Liver (tissue), 9 donors: ENCODE measurements around the gene SOX5. TPM values are rescaled to one million over a fixed set of nuclear protein-coding genes. Genes with fewer than 3 reads are reported as not detected.

Experiments
- DNase-seq: peaks from one replicate; pipeline ENCODE4 v3.0.0-alpha.2; 2017; ENCODE audit warnings: low spot score
- H3K27ac ChIP-seq, 2 donors: one replicate each; pipeline ENCODE4 v1.7.0; 2013; ENCODE audit warnings: inconsistent platforms in 2 of 2, low read length in 2 of 2, control low read depth in 1 of 2, low read depth in 1 of 2, mild to moderate bottlenecking in 1 of 2
- H3K27me3 ChIP-seq, 4 donors: one replicate each; pipeline versions ENCODE4 v1.6.1 to v1.7.0; 2013; ENCODE audit warnings: low read length in 3 of 4, inconsistent platforms in 1 of 4, mild to moderate bottlenecking in 1 of 4, moderate library complexity in 1 of 4; ENCODE audit not compliant: control insufficient read depth in 4 of 4, insufficient read depth in 4 of 4
- H3K36me3 ChIP-seq, 4 donors: one replicate each; pipeline versions ENCODE4 v1.6.1 to v1.7.0; 2013; ENCODE audit warnings: low read length in 3 of 4, mild to moderate bottlenecking in 3 of 4, low read depth in 1 of 4, moderate library complexity in 1 of 4; ENCODE audit not compliant: control insufficient read depth in 4 of 4, insufficient read depth in 3 of 4
- H3K4me1 ChIP-seq, 4 donors: one replicate each; pipeline versions ENCODE4 v1.6.1 to v1.7.0; 2013; ENCODE audit warnings: low read length in 3 of 4, mild to moderate bottlenecking in 3 of 4, moderate library complexity in 1 of 4; ENCODE audit not compliant: control insufficient read depth in 4 of 4, insufficient read depth in 4 of 4
- H3K4me3 ChIP-seq, 3 donors: one replicate each; pipeline versions ENCODE4 v1.6.1 to v1.7.0; 2013; ENCODE audit warnings: low read length in 3 of 3, control low read depth in 1 of 3, low read depth in 1 of 3, mild to moderate bottlenecking in 1 of 3
- H3K9ac ChIP-seq, 2 donors: one replicate each; pipeline ENCODE4 v1.7.0; 2013; ENCODE audit warnings: low read length in 2 of 2, mild to moderate bottlenecking in 2 of 2, moderate library complexity in 2 of 2, control low read depth in 1 of 2, low read depth in 1 of 2
- H3K9me3 ChIP-seq, 4 donors: one replicate each; pipeline versions ENCODE4 v1.6.1 to v1.7.0; 2013; ENCODE audit warnings: low read length in 3 of 4; ENCODE audit not compliant: control insufficient read depth in 4 of 4
- ATF3 ChIP-seq: IDR thresholded peaks from 2 replicates; pipeline ENCODE4 v1.6.1; 2016; ENCODE audit warnings: antibody characterized with exemption
- CTCF ChIP-seq: fragments of 150-350 bp; IDR thresholded peaks from 2 replicates; pipeline ENCODE4 v1.5.1; 2017; ENCODE audit warnings: improper control_type of control experiment, low read depth, low read length; ENCODE audit not compliant: missing input control
- EGR1 ChIP-seq, 2 donors: IDR thresholded peaks; 2 replicates each; pipeline ENCODE4 v1.6.1; 2016 to 2018; ENCODE audit warnings: antibody characterized with exemption in 2 of 2, low read depth in 2 of 2
- FOXA1 ChIP-seq: IDR thresholded peaks from 2 replicates; pipeline ENCODE4 v1.6.1; 2016; ENCODE audit warnings: antibody characterized with exemption
- FOXA2 ChIP-seq: IDR thresholded peaks from 2 replicates; pipeline ENCODE4 v1.6.1; 2016; ENCODE audit warnings: antibody characterized with exemption
- GABPA ChIP-seq, 2 donors: IDR thresholded peaks in 1 of 2; conservative IDR thresholded peaks in 1 of 2; 2 replicates each; pipeline ENCODE4 v1.6.1; 2016; ENCODE audit warnings: antibody characterized with exemption in 2 of 2, mild to moderate bottlenecking in 1 of 2, moderate library complexity in 1 of 2
- HNF4A ChIP-seq, 2 donors: conservative IDR thresholded peaks; 2 replicates each; pipeline ENCODE4 v1.6.1; 2016; ENCODE audit warnings: antibody characterized with exemption in 2 of 2, mild to moderate bottlenecking in 2 of 2
- HNF4G ChIP-seq: IDR thresholded peaks from 2 replicates; pipeline ENCODE4 v1.6.1; 2016; ENCODE audit warnings: antibody characterized with exemption
- JUND ChIP-seq, 2 donors: IDR thresholded peaks; 2 replicates each; pipeline ENCODE4 v1.6.1; 2016; ENCODE audit warnings: antibody characterized with exemption in 2 of 2
- MAX ChIP-seq: IDR thresholded peaks from 2 replicates; pipeline ENCODE4 v1.6.1; 2016; ENCODE audit warnings: antibody characterized with exemption
- NR2F2 ChIP-seq: IDR thresholded peaks from 2 replicates; pipeline ENCODE4 v1.6.1; 2016; ENCODE audit warnings: antibody characterized with exemption
- RAD21 ChIP-seq, 2 donors: IDR thresholded peaks; 2 replicates each; pipeline ENCODE4 v1.6.1; 2016; ENCODE audit warnings: antibody characterized with exemption in 2 of 2, mild to moderate bottlenecking in 2 of 2
- REST ChIP-seq: IDR thresholded peaks from 2 replicates; pipeline ENCODE4 v1.6.1; 2016; ENCODE audit warnings: antibody characterized with exemption, mild to moderate bottlenecking
- SP1 ChIP-seq: IDR thresholded peaks from 2 replicates; pipeline ENCODE4 v1.6.1; 2018; ENCODE audit warnings: antibody characterized with exemption, mild to moderate bottlenecking
- TAF1 ChIP-seq: conservative IDR thresholded peaks from 2 replicates; pipeline ENCODE4 v1.6.1; 2016; ENCODE audit warnings: antibody characterized with exemption, mild to moderate bottlenecking
- YY1 ChIP-seq: IDR thresholded peaks from 2 replicates; pipeline ENCODE4 v1.6.1; 2016; ENCODE audit warnings: antibody characterized with exemption, mild to moderate bottlenecking
- ZBTB33 ChIP-seq: IDR thresholded peaks from 2 replicates; pipeline ENCODE4 v1.6.1; 2016; ENCODE audit warnings: antibody characterized with exemption
- WGBS: extraction: QIAGEN DNeasy Blood & Tissue Kit; methylation state at CpG from one replicate; pipeline ENCODE4 v1.1.7; 2013; 5-methylcytosine and 5-hydroxymethylcytosine counted together
- polyA plus RNA-seq, 2 donors: library from polyadenylated mRNA; stranded (reverse) in 1 of 2; unstranded in 1 of 2; fragments of 200-250 nt in 1 of 2; fragments of >200 nt in 1 of 2; fragmentation: Nextera tagmentation in 1 of 2; extraction: Ambion mirVana in 1 of 2; gene quantifications; one replicate each; pipeline versions ENCODE4 v1.2.1 to v1.2.3, GENCODE V29; 2013 to 2015
- total RNA-seq, 2 donors: library from RNA; depleted of rRNA; stranded (reverse); fragments of >200 nt; gene quantifications; one replicate each; pipeline ENCODE4 v1.2.3, GENCODE V29; 2014
- donor health status: healthy.
- donor health status: healthy.
- donor health status: healthy.
- donor health status: healthy.
- donor health status: healthy.

The SOX5 gene
- total and polyA plus RNA-seq, 4 donors = 2.3 to 42.4 (median 12.3) TPM

- no peaks in the 10 kb centered on the region for H3K9me3 ChIP-seq
- TF ChIP-seq GABPA (IDR thresholded peaks at IDR 0.05 in 1 of 2, conservative IDR thresholded peaks at IDR 0.05 in 1 of 2) (no peak), ATF3 (no peak), HNF4A (conservative IDR thresholded peaks at IDR 0.05) (no peak), SP1 (no peak), EGR1 (IDR thresholded peaks at IDR 0.05; ENCODE audit: low read depth in 2 of 2) (no peak), FOXA1 (no peak), FOXA2 (no peak), ZBTB33 (no peak), HNF4G (no peak), JUND (IDR thresholded peaks at IDR 0.05) (no peak), RAD21 (IDR thresholded peaks at IDR 0.05) (no peak), MAX (no peak)
- no peak for DNase-seq
- H3K36me3 ChIP-seq = no peaks in the 10 kb centered on the region
- WGBS = 95% methylated on average over 1 of the region's 1 CpG
- H3K27ac ChIP-seq = no peak overlapping the region
- H3K4me3 ChIP-seq = no peak overlapping the region
- no peaks in the 10 kb centered on the region for H3K27me3 ChIP-seq
- H3K9ac ChIP-seq = no peak overlapping the region
- no peaks in the 10 kb centered on the region for H3K4me1 ChIP-seq
Measured at GRCh38 chr12:23684121-23684520, 265.3 kb downstream of the SOX5 start.

- TF ChIP-seq HNF4G = no peak
- no peak for TF ChIP-seq FOXA1
- TF ChIP-seq FOXA2 = no peak
- no peak for TF ChIP-seq MAX
- TF ChIP-seq NR2F2 = no peak
- no peak for TF ChIP-seq YY1
- TF ChIP-seq ZBTB33 = no peak
- TF ChIP-seq JUND (IDR thresholded peaks at IDR 0.05) = no peak
- no peak for TF ChIP-seq ATF3
- no peak for TF ChIP-seq REST
- no peak for TF ChIP-seq CTCF
- no peak for TF ChIP-seq EGR1 (IDR thresholded peaks at IDR 0.05; ENCODE audit: low read depth in 2 of 2)
- no peak for TF ChIP-seq SP1
- no peak for TF ChIP-seq HNF4A (conservative IDR thresholded peaks at IDR 0.05)
- no peak for TF ChIP-seq TAF1
- no peak for TF ChIP-seq GABPA (IDR thresholded peaks at IDR 0.05 in 1 of 2, conservative IDR thresholded peaks at IDR 0.05 in 1 of 2)
- Histone ChIP-seq H3K4me1 (no peaks in the 10 kb centered on the region), H3K9ac (no peak overlapping the region), H3K4me3 (no peak overlapping the region), H3K27me3 (no peaks in the 10 kb centered on the region), H3K36me3 (no peaks in the 10 kb centered on the region), H3K9me3 (no peaks in the 10 kb centered on the region), H3K27ac (no peak overlapping the region)
- no peak for DNase-seq
Measured at GRCh38 chr12:23681237-23681636, 268.2 kb downstream of the SOX5 start.
